Mononuclear cell (primary cell): Measurements from ENCODE around the gene HLA-DQA2. TPM values are rescaled to one million over a fixed set of nuclear protein-coding genes. Genes with fewer than 3 reads are reported as not detected.
"Not testable (repeated sequence)": the region's sequence is repeated elsewhere in the genome, so short reads cannot be mapped to it uniquely, and the experiment has no call there.

Experiments
- H3K27me3 ChIP-seq: 2 replicates; pipeline ENCODE4 v1.6.0; 2011; ENCODE audit warnings: low read length, control low read depth; ENCODE audit not compliant: insufficient read depth
- H3K4me1 ChIP-seq: 2 replicates; pipeline ENCODE4 v1.5.1; 2011; ENCODE audit warnings: mild to moderate bottlenecking, low read length, control low read depth; ENCODE audit not compliant: insufficient read depth
- H3K4me3 ChIP-seq: 2 replicates; pipeline ENCODE4 v1.5.1; 2011; ENCODE audit warnings: mild to moderate bottlenecking, low read length, moderate library complexity
- H3K9me3 ChIP-seq: 2 replicates; pipeline ENCODE4 v1.5.1; 2011; ENCODE audit warnings: low read depth, mild to moderate bottlenecking, control low read depth, low read length
- total RNA-seq: library from RNA; depleted of rRNA; stranded (reverse); fragments of >200 nt; gene quantifications from one replicate; pipeline ENCODE4 v1.2.3, GENCODE V29; 2012

Gene HLA-DQA2
- total RNA-seq = 4.7 TPM

GRCh38 chr6:32741031-32741960, at the start of gene HLA-DQA2:
HLA-DQA2 (plus strand) TSS chr6:32741391; CDS start chr6:32741444, 53 bp downstream.
- peaks cover 4% of the 10 kb centered on the region for H3K27me3 ChIP-seq
- no peak within 1 kb of the TSS for H3K4me3 ChIP-seq
- no peaks in the 10 kb centered on the region for H3K9me3 ChIP-seq
- no peaks in the 10 kb centered on the region for H3K4me1 ChIP-seq

- Histone ChIP-seq H3K9me3 (no peaks in the 10 kb centered on the region), H3K4me1 (no peaks in the 10 kb centered on the region), H3K4me3 (no peak overlapping the region), H3K27me3 (no peaks in the 10 kb centered on the region)
These were observed 49.2 kb upstream of the HLA-DQA2 start for GRCh38 chr6:32692019-32692418.

- Histone ChIP-seq H3K4me3 (no peak overlapping the region), H3K27me3 (peaks cover 18% of the 10 kb centered on the region), H3K9me3 (no peaks in the 10 kb centered on the region), H3K4me1 (no peaks in the 10 kb centered on the region)
These were observed 44.2 kb upstream of the HLA-DQA2 start for GRCh38 chr6:32697031-32697430.

- peaks cover 27% of the 10 kb centered on the region for H3K27me3 ChIP-seq
- H3K4me3 ChIP-seq = no peak overlapping the region
- no peaks in the 10 kb centered on the region for H3K4me1 ChIP-seq
- H3K9me3 ChIP-seq = no peaks in the 10 kb centered on the region
These were observed 40.7 kb upstream of the HLA-DQA2 start for GRCh38 chr6:32700391-32701040.

- Histone ChIP-seq H3K4me3 (no peak overlapping the region), H3K4me1 (no peaks in the 10 kb centered on the region), H3K9me3 (no peaks in the 10 kb centered on the region), H3K27me3 (peaks cover 23% of the 10 kb centered on the region)
These were observed 37.8 kb upstream of the HLA-DQA2 start for GRCh38 chr6:32703347-32703746.

- H3K4me1 ChIP-seq, H3K9me3 ChIP-seq, H3K4me3 ChIP-seq: not testable (repeated sequence)
- peaks cover 23% of the 10 kb centered on the region for H3K27me3 ChIP-seq
These were observed 36.0 kb upstream of the HLA-DQA2 start for GRCh38 chr6:32705164-32705563.

GRCh38 chr6:32709625-32710024, 31.6 kb upstream of the HLA-DQA2 start:
- no peak overlapping the region for H3K4me3 ChIP-seq
- H3K4me1 ChIP-seq = peaks cover 8% of the 10 kb centered on the region
- H3K9me3 ChIP-seq = no peaks in the 10 kb centered on the region
- no peaks in the 10 kb centered on the region for H3K27me3 ChIP-seq

GRCh38 chr6:32713241-32713640, 27.9 kb upstream of the HLA-DQA2 start:
- Histone ChIP-seq H3K4me3 (no peak overlapping the region), H3K9me3 (no peaks in the 10 kb centered on the region), H3K27me3 (no peaks in the 10 kb centered on the region), H3K4me1 (peaks cover 8% of the 10 kb centered on the region)

GRCh38 chr6:32716396-32716795, 24.8 kb upstream of the HLA-DQA2 start:
- no peak overlapping the region for H3K4me3 ChIP-seq
- H3K27me3 ChIP-seq = peaks cover 12% of the 10 kb centered on the region
- no peaks in the 10 kb centered on the region for H3K9me3 ChIP-seq
- H3K4me1 ChIP-seq = peaks cover 8% of the 10 kb centered on the region

- no peaks in the 10 kb centered on the region for H3K4me1 ChIP-seq
- no peaks in the 10 kb centered on the region for H3K9me3 ChIP-seq
- peaks cover 27% of the 10 kb centered on the region for H3K27me3 ChIP-seq
- no peak overlapping the region for H3K4me3 ChIP-seq
These were observed 22.3 kb upstream of the HLA-DQA2 start for GRCh38 chr6:32718879-32719278.

- Histone ChIP-seq H3K9me3 (no peaks in the 10 kb centered on the region), H3K27me3 (peaks cover 3% of the 10 kb centered on the region), H3K4me3 (no peak overlapping the region), H3K4me1 (no peaks in the 10 kb centered on the region)
These were observed 3.1 kb upstream of the HLA-DQA2 start for GRCh38 chr6:32738126-32738525.

GRCh38 chr6:32742374-32742773, 1.2 kb downstream of the HLA-DQA2 start:
- Histone ChIP-seq H3K4me3 (no peak overlapping the region), H3K9me3 (no peaks in the 10 kb centered on the region), H3K4me1 (no peaks in the 10 kb centered on the region), H3K27me3 (peaks cover 4% of the 10 kb centered on the region)

GRCh38 chr6:32744776-32745175, 3.6 kb downstream of the HLA-DQA2 start:
- H3K4me1 ChIP-seq = no peaks in the 10 kb centered on the region
- peaks cover 10% of the 10 kb centered on the region for H3K27me3 ChIP-seq
- H3K4me3 ChIP-seq = no peak overlapping the region
- no peaks in the 10 kb centered on the region for H3K9me3 ChIP-seq

GRCh38 chr6:32745649-32746048, 4.5 kb downstream of the HLA-DQA2 start:
- H3K9me3 ChIP-seq, H3K4me1 ChIP-seq, H3K27me3 ChIP-seq, H3K4me3 ChIP-seq: not testable (repeated sequence)

GRCh38 chr6:32752580-32752979, 11.4 kb downstream of the HLA-DQA2 start:
- Histone ChIP-seq H3K4me3 (no peak overlapping the region), H3K4me1 (no peaks in the 10 kb centered on the region), H3K9me3 (no peaks in the 10 kb centered on the region), H3K27me3 (peaks cover 23% of the 10 kb centered on the region)
